Glutamatergic neuron (in vitro differentiated cells): Measurements from ENCODE around the gene BMAL2. TPM values are rescaled to one million over a fixed set of nuclear protein-coding genes. Genes with fewer than 3 reads are reported as not detected.

Experiments
- DNase-seq: peaks from one replicate; pipeline ENCODE4 v3.0.0; 2022
- H3K27ac Mint-ChIP-seq: one replicate; pipeline ENCODE4 v1.8.0; 2020; ENCODE audit warnings: mild to moderate bottlenecking, mixed read lengths, inconsistent platforms; ENCODE audit not compliant: unreplicated experiment
- H3K27me3 Mint-ChIP-seq: one replicate; pipeline ENCODE4 v1.8.0; 2020; ENCODE audit warnings: mild to moderate bottlenecking, moderate library complexity, mixed read lengths, inconsistent platforms; ENCODE audit not compliant: unreplicated experiment
- H3K36me3 Mint-ChIP-seq: one replicate; pipeline ENCODE4 v1.8.0; 2020; ENCODE audit warnings: mild to moderate bottlenecking, mixed read lengths, inconsistent platforms; ENCODE audit not compliant: unreplicated experiment
- H3K4me1 Mint-ChIP-seq: one replicate; pipeline ENCODE4 v1.8.0; 2020; ENCODE audit warnings: mild to moderate bottlenecking, low read depth, mixed read lengths, inconsistent platforms; ENCODE audit not compliant: unreplicated experiment
- H3K4me3 Mint-ChIP-seq: one replicate; pipeline ENCODE4 v1.8.0; 2020; ENCODE audit warnings: mild to moderate bottlenecking, mixed read lengths, inconsistent platforms; ENCODE audit not compliant: unreplicated experiment
- H3K9me3 Mint-ChIP-seq: one replicate; pipeline ENCODE4 v1.8.0; 2020; ENCODE audit warnings: mild to moderate bottlenecking, moderate library complexity, mixed read lengths, inconsistent platforms; ENCODE audit not compliant: unreplicated experiment
- total RNA-seq: library from RNA; stranded (reverse); fragmentation: NEBNext Ultra II Directional; extraction: Animal tissue kit (Norgen Biotek cat#: 25700); gene quantifications from one replicate; pipeline ENCODE4 v1.2.1, GENCODE V29; 2021; ENCODE audit not compliant: unreplicated experiment
- TF ChIP-seq, protein P1 (sequence below): fragments of 200-600 bp; sonication (generic); IDR thresholded peaks from one replicate; pipeline ENCODE4 v1.5.0; 2021; ENCODE audit not compliant: partially characterized antibody, unreplicated experiment

BMAL2 gene
- total RNA-seq, 1 donor from 2014 or later, result 5.3 TPM

DNA sequence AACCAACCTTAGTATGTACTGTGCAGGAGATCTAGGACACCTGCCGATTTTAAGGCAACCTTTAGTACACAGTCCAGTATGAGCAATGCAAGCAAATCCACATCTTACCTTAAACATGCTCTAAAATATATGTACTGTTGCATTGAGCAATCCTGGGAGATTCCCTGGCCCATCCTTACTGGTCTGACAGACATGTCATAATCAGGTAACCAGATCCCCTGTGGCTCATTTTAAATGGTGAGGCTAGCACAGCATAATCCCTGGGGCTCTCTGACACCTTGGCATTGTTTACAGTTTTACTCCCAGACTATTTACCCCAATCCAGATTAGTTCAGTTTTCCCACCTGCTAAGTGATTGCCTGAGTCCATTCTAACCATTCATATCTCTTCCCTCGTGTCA, 15.1 kb downstream of the BMAL2 start:
- Mint-ChIP-seq H3K27ac (no peak overlapping the region), H3K4me1 (no peaks in the 10 kb centered on the region), H3K9me3 (no peaks in the 10 kb centered on the region), H3K4me3 (no peak overlapping the region), H3K36me3 (no peaks in the 10 kb centered on the region), H3K27me3 (no peaks in the 10 kb centered on the region)
- TF ChIP-seq, protein P1, sequence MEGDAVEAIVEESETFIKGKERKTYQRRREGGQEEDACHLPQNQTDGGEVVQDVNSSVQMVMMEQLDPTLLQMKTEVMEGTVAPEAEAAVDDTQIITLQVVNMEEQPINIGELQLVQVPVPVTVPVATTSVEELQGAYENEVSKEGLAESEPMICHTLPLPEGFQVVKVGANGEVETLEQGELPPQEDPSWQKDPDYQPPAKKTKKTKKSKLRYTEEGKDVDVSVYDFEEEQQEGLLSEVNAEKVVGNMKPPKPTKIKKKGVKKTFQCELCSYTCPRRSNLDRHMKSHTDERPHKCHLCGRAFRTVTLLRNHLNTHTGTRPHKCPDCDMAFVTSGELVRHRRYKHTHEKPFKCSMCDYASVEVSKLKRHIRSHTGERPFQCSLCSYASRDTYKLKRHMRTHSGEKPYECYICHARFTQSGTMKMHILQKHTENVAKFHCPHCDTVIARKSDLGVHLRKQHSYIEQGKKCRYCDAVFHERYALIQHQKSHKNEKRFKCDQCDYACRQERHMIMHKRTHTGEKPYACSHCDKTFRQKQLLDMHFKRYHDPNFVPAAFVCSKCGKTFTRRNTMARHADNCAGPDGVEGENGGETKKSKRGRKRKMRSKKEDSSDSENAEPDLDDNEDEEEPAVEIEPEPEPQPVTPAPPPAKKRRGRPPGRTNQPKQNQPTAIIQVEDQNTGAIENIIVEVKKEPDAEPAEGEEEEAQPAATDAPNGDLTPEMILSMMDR, result no peak
- no peak for DNase-seq

DNA sequence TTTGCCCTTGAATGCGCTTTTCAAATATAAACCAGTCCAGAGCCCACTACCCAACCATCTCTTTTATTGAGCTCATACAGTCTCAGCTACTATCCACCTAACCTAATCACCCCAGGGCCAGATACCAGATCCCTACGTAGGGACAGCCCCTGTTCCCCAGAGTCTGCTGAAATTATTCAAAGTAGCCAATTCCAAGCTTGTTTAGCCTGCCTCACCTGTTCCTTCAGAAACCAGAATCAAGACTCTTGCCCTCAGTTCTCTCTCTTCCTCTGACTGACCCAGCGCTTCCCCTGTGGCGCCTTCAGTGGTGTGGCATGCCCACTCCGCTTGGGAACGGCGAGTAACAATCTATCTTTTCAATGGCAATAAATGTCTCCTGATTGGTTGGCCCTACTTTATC, 18.8 kb downstream of the BMAL2 start:
- Mint-ChIP-seq H3K36me3 (no peaks in the 10 kb centered on the region), H3K4me1 (no peaks in the 10 kb centered on the region), H3K27me3 (no peaks in the 10 kb centered on the region), H3K9me3 (no peaks in the 10 kb centered on the region), H3K27ac (no peak overlapping the region), H3K4me3 (no peak overlapping the region)
- no peak for DNase-seq
- TF ChIP-seq, protein P1, result no peak

DNA sequence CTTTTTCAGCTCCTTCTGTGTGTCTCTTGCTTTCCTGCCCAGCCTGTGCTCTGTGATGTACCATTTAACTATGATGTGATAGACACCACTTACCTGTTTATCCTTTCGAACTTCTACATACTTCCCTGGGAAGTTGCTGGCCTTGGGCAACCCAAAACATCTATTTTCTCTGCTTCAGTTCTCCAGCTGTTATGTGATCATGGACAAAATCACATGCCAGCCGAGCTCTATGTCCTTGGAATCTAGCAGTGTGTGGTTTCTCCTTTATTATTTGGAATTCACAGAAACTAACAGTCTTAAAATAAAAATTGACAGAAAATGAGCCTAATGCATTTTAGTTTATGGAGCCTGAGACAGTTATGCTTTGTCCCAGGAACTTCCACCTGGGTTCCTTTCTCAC, 22.9 kb downstream of the BMAL2 start:
- Mint-ChIP-seq H3K9me3 (no peaks in the 10 kb centered on the region), H3K27me3 (no peaks in the 10 kb centered on the region), H3K27ac (no peak overlapping the region), H3K36me3 (no peaks in the 10 kb centered on the region), H3K4me1 (no peaks in the 10 kb centered on the region), H3K4me3 (no peak overlapping the region)
- TF ChIP-seq, protein P1, result no peak
- no peak for DNase-seq

DNA sequence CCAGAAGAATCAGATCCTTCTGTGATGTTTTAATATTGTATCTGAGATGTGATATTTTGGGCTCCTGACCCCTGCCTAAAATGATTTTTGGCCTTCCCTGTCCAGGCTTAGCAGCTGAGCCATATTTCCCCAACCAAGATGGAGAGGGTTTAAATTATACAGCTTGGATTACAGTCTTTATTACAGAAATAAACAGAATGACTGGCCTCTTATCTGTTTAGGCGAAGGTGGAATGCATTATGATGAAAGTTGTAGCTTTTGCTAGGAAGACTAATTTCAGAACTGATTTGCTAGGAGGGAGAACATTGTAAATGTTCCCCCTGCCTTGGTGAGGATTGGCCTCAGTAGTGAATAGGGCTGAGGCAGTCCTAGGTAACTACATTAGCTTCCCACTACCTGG, 23.3 kb downstream of the BMAL2 start:
- Mint-ChIP-seq H3K4me3 (no peak overlapping the region), H3K27ac (no peak overlapping the region), H3K36me3 (no peaks in the 10 kb centered on the region), H3K4me1 (no peaks in the 10 kb centered on the region), H3K9me3 (no peaks in the 10 kb centered on the region), H3K27me3 (no peaks in the 10 kb centered on the region)
- no peak for DNase-seq
- TF ChIP-seq, protein P1, result no peak

DNA sequence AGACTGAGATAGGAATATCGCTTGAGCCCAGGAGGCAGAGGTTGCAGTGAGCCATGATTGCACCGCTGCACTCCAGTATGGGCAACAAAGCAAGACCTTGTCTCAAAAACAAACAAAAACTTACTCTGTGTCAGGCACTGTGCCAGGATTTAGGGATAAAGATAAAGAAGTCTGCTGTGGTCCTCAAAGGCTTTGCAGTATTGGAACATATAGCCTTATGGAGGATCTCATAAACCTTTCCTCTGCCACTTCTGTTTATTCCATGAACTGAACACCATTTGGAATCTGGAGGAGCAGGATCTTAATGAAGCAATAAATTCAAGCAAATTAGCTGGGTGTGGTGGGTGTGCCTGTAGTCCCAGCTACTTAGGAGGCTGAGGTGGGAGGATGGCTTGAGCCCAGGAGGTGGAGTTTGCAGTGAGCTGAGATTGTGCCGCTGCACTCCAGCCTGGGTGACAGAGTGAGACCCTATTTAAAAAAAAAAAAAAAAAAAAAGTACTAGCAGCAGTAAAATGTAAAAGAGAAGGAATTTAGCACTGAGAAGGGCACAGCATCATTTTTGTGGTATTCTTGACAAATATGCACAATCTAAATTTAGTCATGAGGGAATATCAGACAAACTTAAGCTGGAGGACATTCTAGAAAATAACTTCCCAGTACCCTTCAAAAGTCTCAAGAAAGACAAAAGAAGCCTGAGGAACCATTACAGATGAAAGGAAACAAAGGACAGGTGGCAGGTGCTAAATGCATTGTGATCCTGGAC, 27.1 kb downstream of the BMAL2 start:
- no peak for DNase-seq
- H3K27me3 Mint-ChIP-seq, result no peaks in the 10 kb centered on the region
- H3K4me1 Mint-ChIP-seq, result no peaks in the 10 kb centered on the region
- H3K27ac Mint-ChIP-seq, result no peak overlapping the region
- H3K9me3 Mint-ChIP-seq, result no peaks in the 10 kb centered on the region
- no peaks in the 10 kb centered on the region for H3K36me3 Mint-ChIP-seq
- H3K4me3 Mint-ChIP-seq, result no peak overlapping the region
- TF ChIP-seq, protein P1, result no peak
